GM19023 (cell line): Measurements from ENCODE around the gene PACRG.

Experiments
- ATAC-seq: cut with Tn5 transposase; IDR thresholded peaks from one replicate; pipeline ENCODE4 v1.9.1; 2021; ENCODE audit warnings: mild to moderate bottlenecking, moderate library complexity; ENCODE audit not compliant: unreplicated experiment

Gene PACRG

GRCh38 chr6:163190786-163191185, 463.0 kb downstream of the PACRG start:
- ATAC-seq, result no peak

GRCh38 chr6:163191704-163192537, 464.1 kb downstream of the PACRG start:
- no peak for ATAC-seq

GRCh38 chr6:163192591-163192990, 464.8 kb downstream of the PACRG start:
- ATAC-seq, result no peak

- ATAC-seq, result no peak
Measured at GRCh38 chr6:163193326-163193725, 465.6 kb downstream of the PACRG start.

- ATAC-seq, result no peak
Measured at GRCh38 chr6:163195721-163196691, 468.2 kb downstream of the PACRG start.

- no peak for ATAC-seq
Measured at GRCh38 chr6:163197839-163198238, 470.1 kb downstream of the PACRG start.

GRCh38 chr6:163198396-163198795, 470.6 kb downstream of the PACRG start:
- no peak for ATAC-seq

- no peak for ATAC-seq
Measured at GRCh38 chr6:163199371-163199770, 471.6 kb downstream of the PACRG start.

GRCh38 chr6:163200289-163200688, 472.5 kb downstream of the PACRG start:
- no peak for ATAC-seq

- ATAC-seq, result no peak
Measured at GRCh38 chr6:163200694-163201093, 472.9 kb downstream of the PACRG start.

- no peak for ATAC-seq
Measured at GRCh38 chr6:163201855-163202254, 474.1 kb downstream of the PACRG start.

- ATAC-seq, result no peak
Measured at GRCh38 chr6:163206196-163206595, 478.4 kb downstream of the PACRG start.

- ATAC-seq, result no peak
Measured at GRCh38 chr6:163207431-163208383, 479.9 kb downstream of the PACRG start.

- no peak for ATAC-seq
Measured at GRCh38 chr6:163209005-163209404, 481.2 kb downstream of the PACRG start.

- no peak for ATAC-seq
Measured at GRCh38 chr6:163212123-163212522, 484.3 kb downstream of the PACRG start.

GRCh38 chr6:163214259-163214658, 486.5 kb downstream of the PACRG start:
- no peak for ATAC-seq

- no peak for ATAC-seq
Measured at GRCh38 chr6:163218361-163218894, 490.7 kb downstream of the PACRG start.

- no peak for ATAC-seq
Measured at GRCh38 chr6:163226181-163226835, 498.5 kb downstream of the PACRG start.

- ATAC-seq, result no peak
Measured at GRCh38 chr6:163226836-163227485, 499.2 kb downstream of the PACRG start.
